ENCODE measurements around the gene SELPLG.
"Not testable (repeated sequence)": the region's sequence is repeated elsewhere in the genome, so short reads cannot be mapped to it uniquely, and the experiment has no call there.

SELPLG gene

GRCh38 chr12:108633534-108634248 is at the start of gene SELPLG:
Gene SELPLG (minus strand): TSS chr12:108633894. CDS start chr12:108624307, 9,587 bp downstream.
- peak; percentile 57 to 61 for DNase-seq (ENCODE audit: low read depth in 1 of 2, low spot score in 1 of 2)

DNA sequence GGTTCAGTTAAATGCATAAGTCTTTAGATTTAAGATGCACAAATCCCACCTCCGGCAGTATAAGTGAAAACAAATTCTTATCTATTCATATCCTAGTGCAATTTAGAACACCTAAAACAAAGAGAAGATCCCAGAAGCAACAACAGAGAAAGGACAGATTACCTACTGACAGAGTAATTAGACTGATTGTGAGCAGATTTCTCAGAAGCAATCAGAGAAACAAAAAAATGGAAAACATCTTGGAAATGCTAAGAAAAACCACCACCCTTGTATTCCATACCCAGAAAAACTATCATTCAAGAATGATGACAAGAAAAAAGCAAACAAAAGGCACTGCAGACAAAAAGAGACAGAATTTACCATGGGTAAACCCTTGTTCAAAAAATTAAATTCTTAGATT is 47.6 kb upstream of the SELPLG start:
- DNase-seq (ENCODE audit: low read depth in 1 of 2, low spot score in 1 of 2), result no peak

DNA sequence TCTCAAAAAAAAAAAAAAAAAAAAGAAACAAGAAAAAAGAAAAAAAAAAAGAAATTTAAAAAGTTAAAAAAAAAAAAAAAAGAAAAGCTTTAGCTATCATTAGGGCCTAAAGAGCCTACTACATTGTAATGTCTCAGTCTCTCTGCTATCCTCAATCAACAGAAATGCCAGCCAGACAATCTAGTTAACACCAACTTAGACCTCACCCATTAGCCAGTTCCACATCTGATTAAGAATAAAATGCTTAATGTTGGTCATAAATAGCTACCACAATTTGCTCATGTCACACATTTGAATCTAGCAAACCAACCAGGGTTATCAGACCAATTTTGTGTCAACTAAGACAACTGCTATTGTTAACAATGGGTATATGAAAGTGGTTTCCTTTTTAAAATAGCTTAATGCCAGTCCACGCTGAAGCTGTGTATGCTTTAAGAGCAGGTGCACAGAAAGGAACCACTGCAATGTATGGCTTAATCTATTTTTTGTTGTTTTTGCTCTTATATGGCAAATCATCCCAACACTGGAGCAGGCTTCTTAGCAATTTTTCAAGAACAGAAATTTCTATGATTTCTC is 45.5 kb upstream of the SELPLG start:
- DNase-seq (ENCODE audit: low read depth in 1 of 2, low spot score in 1 of 2), result no peak

DNA sequence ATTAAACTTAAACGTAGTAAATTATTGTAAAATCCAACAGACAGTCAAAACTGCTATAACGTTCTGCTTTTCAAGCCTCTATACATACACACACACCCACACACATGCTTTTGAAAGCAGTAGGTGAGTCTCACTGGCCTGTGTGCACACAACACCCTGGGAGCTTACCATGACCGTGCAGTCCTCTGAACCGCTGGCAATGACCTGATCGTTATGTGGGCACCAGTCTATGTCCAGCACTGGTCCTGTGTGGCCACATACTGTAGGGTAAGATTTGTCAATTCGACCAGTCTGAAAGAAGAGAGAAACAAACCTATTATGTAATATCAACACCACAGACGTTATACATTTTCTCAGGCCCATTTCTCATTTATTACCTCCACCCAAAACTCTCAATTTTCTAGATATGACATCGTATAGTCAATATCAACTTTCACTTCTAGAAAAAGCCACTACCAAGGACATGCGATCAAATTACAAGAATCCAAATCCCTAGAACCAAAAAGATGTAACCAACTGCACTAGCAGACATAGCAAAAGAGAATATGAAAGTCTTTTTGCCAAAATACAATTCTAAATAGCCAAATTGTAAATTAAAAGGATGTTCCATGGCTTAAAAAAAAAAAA is 44.5 kb upstream of the SELPLG start:
- no peak for DNase-seq (ENCODE audit: low read depth in 1 of 2, low spot score in 1 of 2)

GRCh38 chr12:108677381-108677780 is 43.7 kb upstream of the SELPLG start:
- DNase-seq (ENCODE audit: low read depth in 1 of 2, low spot score in 1 of 2), result no peak

DNA sequence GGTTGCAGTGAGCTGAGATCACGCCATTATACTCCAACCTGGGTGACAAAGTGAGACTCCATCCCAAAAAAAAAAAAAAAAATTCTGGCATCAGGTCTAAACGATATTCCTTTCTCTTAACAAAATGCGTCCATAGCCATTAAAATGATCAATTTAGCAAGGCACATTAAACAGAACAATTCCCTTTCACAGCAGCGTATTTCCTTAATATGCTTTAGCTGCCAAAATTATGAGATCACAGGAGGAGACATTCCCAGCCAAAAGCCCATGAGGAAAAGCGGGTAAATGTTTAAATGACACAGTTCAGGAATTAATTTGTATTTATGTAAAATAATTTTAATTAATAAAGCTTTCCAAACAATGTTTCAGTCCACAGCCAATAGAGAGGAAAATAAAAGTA is 43.0 kb upstream of the SELPLG start:
- no peak for DNase-seq (ENCODE audit: low read depth in 1 of 2, low spot score in 1 of 2)

GRCh38 chr12:108675792-108676191 is 42.1 kb upstream of the SELPLG start:
- DNase-seq (ENCODE audit: low read depth in 1 of 2, low spot score in 1 of 2), result no peak

GRCh38 chr12:108672054-108672453 is 38.4 kb upstream of the SELPLG start:
- DNase-seq (ENCODE audit: low read depth in 1 of 2, low spot score in 1 of 2), result no peak

- no peak for DNase-seq (ENCODE audit: low read depth in 1 of 2, low spot score in 1 of 2)
Measured at GRCh38 chr12:108671110-108671509, 37.4 kb upstream of the SELPLG start.

DNA sequence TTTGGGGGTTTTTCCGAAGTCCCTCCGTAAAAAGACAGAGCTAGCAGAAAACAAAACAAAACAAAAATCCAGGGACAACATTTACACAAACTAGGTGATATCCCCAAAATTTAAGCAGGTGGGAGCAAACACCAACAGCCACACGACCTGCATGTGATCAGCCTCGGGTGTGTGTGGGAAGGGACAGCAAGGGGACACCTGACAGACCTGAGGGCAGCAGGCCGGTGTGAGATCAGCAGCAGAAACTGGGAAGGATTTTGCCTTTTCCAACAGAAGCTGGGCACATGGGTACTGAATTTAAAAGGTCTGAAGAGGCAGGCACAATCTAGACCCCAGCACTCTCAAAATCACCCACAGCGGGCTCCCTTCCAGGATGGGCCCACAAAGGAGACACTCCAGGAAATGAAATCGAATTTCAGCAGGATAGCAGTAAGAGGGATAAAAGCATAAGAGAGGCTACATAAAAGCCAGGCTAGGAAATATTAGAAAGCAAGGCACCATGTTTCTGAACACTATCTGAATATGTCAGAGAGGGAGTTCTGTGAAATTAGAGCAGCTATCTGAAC is 36.5 kb upstream of the SELPLG start:
- no peak for DNase-seq (ENCODE audit: low read depth in 1 of 2, low spot score in 1 of 2)

DNA sequence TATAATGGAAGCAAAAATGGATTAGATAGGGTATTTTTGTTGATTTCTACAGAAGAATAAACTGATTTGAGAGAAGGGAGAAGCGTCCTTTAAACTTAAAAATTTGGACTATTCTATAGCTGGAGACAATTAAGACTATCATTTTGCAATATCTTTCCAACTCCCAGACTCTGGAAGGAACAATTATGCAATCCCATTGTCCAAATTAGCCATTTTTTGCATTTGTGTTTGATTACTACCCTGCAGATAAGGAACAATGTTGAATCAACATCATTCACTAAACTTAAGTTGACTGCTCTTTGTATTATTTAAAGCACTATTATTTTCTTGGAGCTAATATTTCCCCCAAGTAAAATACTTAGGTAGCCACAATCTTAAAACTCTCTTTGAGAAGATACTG is 34.8 kb upstream of the SELPLG start:
- no peak for DNase-seq (ENCODE audit: low read depth in 1 of 2, low spot score in 1 of 2)

DNA sequence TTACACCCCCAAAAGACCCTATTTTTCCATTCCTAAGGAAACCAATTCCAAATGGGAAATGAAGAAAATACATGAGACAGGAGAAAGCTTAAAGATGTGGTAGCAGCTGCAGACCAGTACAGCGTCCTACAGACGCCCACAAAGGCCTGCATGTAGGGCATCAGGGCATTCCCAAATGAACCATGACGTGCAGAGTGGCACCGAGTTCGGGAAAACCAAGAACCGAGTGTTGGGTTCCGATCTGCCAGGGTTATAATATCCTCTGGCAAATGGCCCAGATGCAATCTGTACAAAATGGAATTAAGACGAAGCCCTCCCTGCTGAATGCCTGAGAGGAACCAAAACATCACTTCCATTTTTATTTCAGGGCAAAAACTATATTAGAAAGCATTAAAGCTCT is 34.4 kb upstream of the SELPLG start:
- DNase-seq (ENCODE audit: low read depth in 1 of 2, low spot score in 1 of 2), result no peak

DNA sequence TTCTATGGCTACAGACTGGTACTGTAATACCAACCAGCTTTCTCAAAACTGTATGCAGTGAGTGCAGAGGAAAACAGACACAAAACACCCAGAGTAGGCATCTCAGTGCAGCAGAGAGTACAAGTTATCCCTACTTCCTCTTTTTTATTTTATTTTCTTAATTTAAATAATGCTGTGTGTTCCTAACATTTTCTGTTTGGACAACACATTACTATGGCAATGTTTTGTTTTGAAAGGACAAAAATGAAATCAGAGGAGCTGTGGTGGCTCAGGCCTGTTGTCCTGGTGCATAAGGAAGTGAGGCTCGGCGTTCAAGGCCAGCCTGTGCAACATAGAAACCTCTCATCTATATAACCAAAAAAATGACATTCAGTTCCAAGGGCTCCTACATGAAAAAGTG is 33.7 kb upstream of the SELPLG start:
- DNase-seq (ENCODE audit: low read depth in 1 of 2, low spot score in 1 of 2), result no peak

DNA sequence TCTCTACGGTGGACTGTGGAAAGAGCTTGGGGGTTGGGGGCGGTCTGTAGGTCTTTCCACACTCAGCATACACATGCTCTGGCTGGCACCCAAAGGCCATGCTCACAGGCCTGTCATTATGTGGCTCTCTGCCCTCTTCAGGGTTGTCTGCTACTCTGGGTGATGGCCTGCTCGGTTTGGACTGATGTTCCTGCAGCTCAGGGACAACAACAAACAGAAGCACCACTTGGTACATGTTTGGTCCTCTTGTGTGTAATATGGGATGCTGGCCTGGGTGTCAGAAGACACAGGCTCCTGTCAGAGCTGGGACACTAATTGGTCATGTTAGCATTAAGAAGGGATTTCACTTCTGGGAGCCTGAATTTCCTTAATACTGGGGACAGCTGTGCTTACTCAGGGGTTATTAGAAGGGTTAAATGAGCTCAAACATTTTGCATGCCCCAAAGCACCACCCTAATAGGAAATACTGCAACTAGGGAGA is 32.7 kb upstream of the SELPLG start:
- DNase-seq (ENCODE audit: low read depth in 1 of 2, low spot score in 1 of 2), result no peak

- no peak for DNase-seq (ENCODE audit: low read depth in 1 of 2, low spot score in 1 of 2)
Measured at GRCh38 chr12:108665608-108666202, 32.0 kb upstream of the SELPLG start.

- peak; percentile 53 to 73 for DNase-seq (ENCODE audit: low read depth in 1 of 2, low spot score in 1 of 2)
Measured at GRCh38 chr12:108664338-108665258, 30.9 kb upstream of the SELPLG start.

DNA sequence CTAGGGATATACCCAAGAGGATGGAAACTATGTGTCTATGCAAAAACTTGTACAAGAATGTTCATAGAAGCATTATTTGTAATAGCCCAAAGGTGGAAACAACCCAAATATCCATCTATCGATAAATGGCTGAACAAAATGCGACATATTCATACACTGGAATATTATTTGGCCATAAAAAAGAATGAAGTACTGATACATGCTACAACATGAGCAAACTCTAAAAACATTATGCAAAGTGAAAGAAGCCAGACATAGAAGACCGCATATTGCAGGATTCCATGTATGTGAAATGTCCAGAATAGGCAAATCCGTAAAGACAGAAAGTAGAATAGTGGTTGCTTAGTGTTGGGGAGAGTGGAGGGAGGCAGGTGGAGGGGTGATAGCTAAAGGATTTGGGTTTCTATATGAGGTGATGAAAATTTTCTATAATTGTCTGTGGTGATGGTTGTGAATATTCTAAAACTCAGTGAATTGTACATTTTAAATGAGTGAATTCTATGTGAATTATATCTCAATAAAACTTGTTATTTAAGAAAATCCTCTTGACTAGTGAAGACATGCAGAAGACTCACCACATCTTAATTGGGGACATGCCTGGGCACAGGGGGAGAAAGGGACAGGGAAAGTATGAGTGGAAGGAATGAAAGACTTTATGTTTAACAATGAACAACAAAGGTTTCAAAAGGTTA is 29.8 kb upstream of the SELPLG start:
- no peak for DNase-seq (ENCODE audit: low read depth in 1 of 2, low spot score in 1 of 2)

- not testable (repeated sequence) for DNase-seq (ENCODE audit: low read depth in 1 of 2, low spot score in 1 of 2)
Measured at GRCh38 chr12:108658115-108658514, 24.4 kb upstream of the SELPLG start.

DNA sequence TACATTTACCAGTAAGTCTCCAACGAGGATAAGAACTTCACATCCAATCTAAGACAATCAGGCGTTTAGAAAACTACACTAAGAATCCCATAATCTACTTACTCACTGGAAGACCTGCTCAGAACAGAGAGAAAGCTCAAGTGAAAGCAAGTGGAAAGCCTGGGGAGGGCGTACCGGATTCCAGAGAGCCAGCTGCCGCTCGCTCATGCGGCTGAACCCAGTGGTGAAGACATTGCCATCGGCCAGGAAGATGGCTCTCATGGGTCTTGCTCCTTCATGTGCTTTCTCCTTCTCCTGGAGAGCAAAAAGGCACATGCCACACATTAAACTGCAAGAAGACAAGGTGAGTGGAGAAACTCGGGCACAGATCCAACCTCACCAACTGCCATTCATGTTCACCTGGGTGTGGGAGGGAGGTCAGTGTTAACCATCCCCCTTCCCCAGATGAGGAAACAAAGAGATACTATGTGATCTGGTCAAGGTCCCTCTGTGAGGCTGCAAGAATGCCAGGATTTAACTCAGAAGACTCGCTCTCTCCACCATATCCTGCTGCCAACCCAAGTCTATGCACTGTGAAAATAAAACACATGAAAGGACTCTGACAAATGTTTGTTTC is 23.5 kb upstream of the SELPLG start:
- no peak for DNase-seq (ENCODE audit: low read depth in 1 of 2, low spot score in 1 of 2)

DNA sequence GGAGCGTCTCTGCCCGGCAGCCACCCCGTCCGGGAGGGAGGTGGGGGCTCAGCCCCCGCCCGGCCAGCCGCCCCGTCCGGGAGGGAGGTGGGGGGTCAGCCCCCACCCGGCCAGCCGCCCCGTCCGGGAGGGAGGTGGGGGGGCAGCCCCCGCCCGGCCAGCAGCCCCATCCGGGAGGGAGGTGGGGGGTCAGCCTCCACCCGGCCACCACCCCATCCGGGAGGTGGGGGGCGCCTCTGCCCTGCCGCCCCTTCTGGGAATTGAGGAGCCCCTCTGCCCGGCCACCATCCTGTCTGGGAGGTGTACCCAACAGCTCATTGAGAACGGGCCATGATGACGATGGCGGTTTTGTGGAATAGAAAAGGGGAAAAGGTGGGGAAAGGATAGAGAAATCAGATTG is 22.6 kb upstream of the SELPLG start:
- not testable (repeated sequence) for DNase-seq (ENCODE audit: low read depth in 1 of 2, low spot score in 1 of 2)

Data from stimulated activated CD4-positive, alpha-beta T cell treated with anti-CD3 and anti-CD28 coated beads, Interleukin-15, amount 100 ng/mL, for 1 hour (primary cell).